ENCODE results near the gene PIWIL4. TPM values are rescaled to one million over a fixed set of nuclear protein-coding genes. Genes with fewer than 3 reads are reported as not detected.
"Not testable (repeated sequence)": the region's sequence is repeated elsewhere in the genome, so short reads cannot be mapped to it uniquely, and the experiment has no call there.

PIWIL4 gene
- polyA plus RNA-seq, 1 of the 3 experiments (the other 2 are of a cell fraction), result 1.7 TPM

DNA sequence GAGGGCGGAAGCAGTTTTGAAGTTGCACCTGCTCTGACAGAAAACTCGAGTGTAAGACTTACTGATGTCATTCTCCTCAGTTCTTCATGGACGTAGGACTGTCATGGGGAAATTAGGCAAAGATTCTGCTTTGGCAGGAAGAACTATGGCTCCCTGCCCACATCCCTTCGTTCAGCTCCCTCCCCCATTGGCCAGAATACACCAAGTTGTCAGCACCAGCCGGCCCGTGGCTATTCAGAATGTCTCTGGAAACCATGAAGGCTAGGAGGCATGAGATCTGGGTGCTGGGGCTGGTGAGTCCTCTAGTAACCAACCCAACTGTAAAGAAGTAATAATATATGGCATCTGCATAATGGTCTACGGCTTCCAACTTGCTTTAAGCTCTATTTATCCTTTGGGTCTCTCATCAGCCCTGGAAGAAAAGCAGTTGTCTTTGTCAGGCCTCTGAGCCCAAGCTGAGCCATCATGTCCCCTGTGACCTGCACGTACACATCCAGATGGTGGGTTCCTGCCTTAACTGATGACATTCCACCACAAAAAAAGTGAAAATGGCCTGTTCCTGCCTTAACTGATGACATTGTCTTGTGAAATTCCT lies 74.1 kb downstream of the PIWIL4 start:
- Histone ChIP-seq H3F3A (replicated peaks; ENCODE audit: insufficient read depth) (no peaks in the 10 kb centered on the region), H3K36me3 (replicated peaks in 1 of 2; ENCODE audit: control insufficient read depth in 1 of 2, insufficient read depth in 2 of 2, low read length in 1 of 2) (no peaks in the 10 kb centered on the region), H4K20me1 (ENCODE audit: insufficient read depth) (no peaks in the 10 kb centered on the region), H3K9me3 (no peaks in the 10 kb centered on the region), H3K27me3 (ENCODE audit: insufficient read depth) (no peaks in the 10 kb centered on the region), H3K79me2 (ENCODE audit: insufficient read depth) (no peaks in the 10 kb centered on the region), H3K9ac (no peak overlapping the region), H3K9me2 (no peaks in the 10 kb centered on the region), H3K27ac (ENCODE audit: low read depth in 2 of 2, low read length in 1 of 2) (no peak overlapping the region), H2AFZ (ENCODE audit: low read depth) (no peak overlapping the region), H3K4me3 (ENCODE audit: low read depth in 2 of 2, low read length in 1 of 2) (no peak overlapping the region), H3K4me2 (no peak overlapping the region), H3K4me1 (ENCODE audit: control insufficient read depth in 1 of 2, insufficient read depth in 2 of 2, low read depth in 1 of 2, low read length in 1 of 2) (peaks cover 0 to 2% of the 10 kb centered on the region in 2 experiments; a peak in 2 of 4 replicates)
- ChIA-PET POLR2A (no interaction called here), CTCF (interaction anchor here (0.6 to 1.3 kb wide), 3 partner anchors 18 to 126 kb away, joined by 3 to 7 read pairs (median 4); no protein-coding TSS in a partner anchor)
- DNase-seq, result no peak
- TF ChIP-seq USF1 (IDR thresholded peaks at IDR 0.05; ENCODE audit: borderline replicate concordance, low read depth) (no peak), REST (IDR thresholded peaks at IDR 0.05; ENCODE audit: low read depth, low read length) (no peak), TEAD4 (IDR thresholded peaks at IDR 0.05; ENCODE audit: borderline replicate concordance, insufficient read depth) (no peak), RCOR1 (IDR thresholded peaks at IDR 0.05; ENCODE audit: low read length) (no peak), JUND (IDR thresholded peaks at IDR 0.05) (no peak), RXRA (IDR thresholded peaks at IDR 0.05; ENCODE audit: borderline replicate concordance, low read depth) (no peak), EZH2phosphoT487 (IDR thresholded peaks at IDR 0.05; ENCODE audit: borderline replicate concordance, low read depth) (no peak), CTCF (IDR thresholded peaks at IDR 0.05) (no peak)
- TF ChIP-seq, protein P1, sequence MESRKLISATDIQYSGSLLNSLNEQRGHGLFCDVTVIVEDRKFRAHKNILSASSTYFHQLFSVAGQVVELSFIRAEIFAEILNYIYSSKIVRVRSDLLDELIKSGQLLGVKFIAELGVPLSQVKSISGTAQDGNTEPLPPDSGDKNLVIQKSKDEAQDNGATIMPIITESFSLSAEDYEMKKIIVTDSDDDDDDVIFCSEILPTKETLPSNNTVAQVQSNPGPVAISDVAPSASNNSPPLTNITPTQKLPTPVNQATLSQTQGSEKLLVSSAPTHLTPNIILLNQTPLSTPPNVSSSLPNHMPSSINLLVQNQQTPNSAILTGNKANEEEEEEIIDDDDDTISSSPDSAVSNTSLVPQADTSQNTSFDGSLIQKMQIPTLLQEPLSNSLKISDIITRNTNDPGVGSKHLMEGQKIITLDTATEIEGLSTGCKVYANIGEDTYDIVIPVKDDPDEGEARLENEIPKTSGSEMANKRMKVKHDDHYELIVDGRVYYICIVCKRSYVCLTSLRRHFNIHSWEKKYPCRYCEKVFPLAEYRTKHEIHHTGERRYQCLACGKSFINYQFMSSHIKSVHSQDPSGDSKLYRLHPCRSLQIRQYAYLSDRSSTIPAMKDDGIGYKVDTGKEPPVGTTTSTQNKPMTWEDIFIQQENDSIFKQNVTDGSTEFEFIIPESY (IDR thresholded peaks at IDR 0.05; ENCODE audit: borderline replicate concordance, low read depth), result no peak
- TF ChIP-seq, protein P2, sequence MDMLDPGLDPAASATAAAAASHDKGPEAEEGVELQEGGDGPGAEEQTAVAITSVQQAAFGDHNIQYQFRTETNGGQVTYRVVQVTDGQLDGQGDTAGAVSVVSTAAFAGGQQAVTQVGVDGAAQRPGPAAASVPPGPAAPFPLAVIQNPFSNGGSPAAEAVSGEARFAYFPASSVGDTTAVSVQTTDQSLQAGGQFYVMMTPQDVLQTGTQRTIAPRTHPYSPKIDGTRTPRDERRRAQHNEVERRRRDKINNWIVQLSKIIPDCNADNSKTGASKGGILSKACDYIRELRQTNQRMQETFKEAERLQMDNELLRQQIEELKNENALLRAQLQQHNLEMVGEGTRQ (IDR thresholded peaks at IDR 0.05; ENCODE audit: borderline replicate concordance, low read depth, low read length), result no peak
- 79% methylated on average over 5 of the region's 8 CpGs for WGBS (ENCODE audit: low lambda C conversion rate)

DNA sequence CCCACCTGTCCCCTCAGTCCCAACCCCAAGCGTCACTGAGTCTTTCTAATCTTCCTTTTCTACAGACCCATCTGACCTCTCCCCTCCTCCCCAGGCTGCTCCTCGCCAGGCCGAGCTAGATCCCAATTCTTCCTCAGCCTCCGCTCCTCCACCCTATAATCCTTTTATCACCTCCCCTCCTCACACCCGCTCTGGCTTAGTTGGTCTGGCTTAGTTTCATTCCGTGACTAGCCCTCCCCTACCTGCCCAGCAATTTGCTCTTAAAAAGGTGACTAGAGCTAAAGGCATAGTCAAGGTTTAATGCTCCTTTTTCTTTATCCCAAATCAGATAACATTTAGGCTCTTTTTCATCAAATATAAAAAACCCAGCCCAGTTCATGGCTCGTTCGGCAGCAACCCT lies 76.0 kb downstream of the PIWIL4 start:
- H3K4me1 ChIP-seq (ENCODE audit: control insufficient read depth in 1 of 2, insufficient read depth in 2 of 2, low read depth in 1 of 2, low read length in 1 of 2); H3F3A ChIP-seq (replicated peaks; ENCODE audit: insufficient read depth); H2AFZ ChIP-seq (ENCODE audit: low read depth); DNase-seq; H3K9ac ChIP-seq; H3K79me2 ChIP-seq (ENCODE audit: insufficient read depth); H3K36me3 ChIP-seq (replicated peaks in 1 of 2; ENCODE audit: control insufficient read depth in 1 of 2, insufficient read depth in 2 of 2, low read length in 1 of 2); H4K20me1 ChIP-seq (ENCODE audit: insufficient read depth); H3K4me3 ChIP-seq (ENCODE audit: low read depth in 2 of 2, low read length in 1 of 2); H3K9me2 ChIP-seq; H3K9me3 ChIP-seq; H3K27ac ChIP-seq (ENCODE audit: low read depth in 2 of 2, low read length in 1 of 2); POLR2A ChIA-PET; H3K27me3 ChIP-seq (ENCODE audit: insufficient read depth); H3K4me2 ChIP-seq: not testable (repeated sequence)
- WGBS (ENCODE audit: low lambda C conversion rate), result 80% methylated on average over 7 of the region's 8 CpGs
- CTCF ChIA-PET, result interaction anchor here (0.7 to 1.6 kb wide), 2 partner anchors 119 to 254 kb away, joined by 3 read pairs; no protein-coding TSS in a partner anchor

Data from SK-N-SH (cell line).